Fibroblast of mammary gland (primary cell): ENCODE results near the gene NDUFV1.
"Not testable (repeated sequence)": the region's sequence is repeated elsewhere in the genome, so short reads cannot be mapped to it uniquely, and the experiment has no call there.

Experiments
- DNase-seq: peaks from one replicate; pipeline ENCODE4 v3.0.0-alpha.2; 2010; ENCODE audit warnings: low read depth
- H3K4me3 ChIP-seq: 2 replicates; pipeline ENCODE4 v1.5.1; 2011; ENCODE audit warnings: low read depth, mild to moderate bottlenecking, low read length, moderate library complexity; ENCODE audit not compliant: control insufficient read depth
- CTCF ChIP-seq: conservative IDR thresholded peaks from 2 replicates; pipeline ENCODE4 v1.5.1; 2011; ENCODE audit warnings: low read depth, low read length, inconsistent platforms; ENCODE audit not compliant: control insufficient read depth, insufficient read depth

Gene NDUFV1

GRCh38 chr11:67599149-67599548 lies 7.6 kb upstream of the NDUFV1 start:
- H3K4me3 ChIP-seq: no peak overlapping the region
- DNase-seq: no peak

GRCh38 chr11:67600324-67601029 lies 6.3 kb upstream of the NDUFV1 start:
- no peak for DNase-seq
- H3K4me3 ChIP-seq: no peak overlapping the region
- no peak for TF ChIP-seq CTCF

More at GRCh38 chr11:67599149-67599548, 7.6 kb upstream of the NDUFV1 start:
- no peak for TF ChIP-seq CTCF

- DNase-seq: no peak
- no peak overlapping the region for H3K4me3 ChIP-seq
- no peak for TF ChIP-seq CTCF
These were observed 5.6 kb upstream of the NDUFV1 start for GRCh38 chr11:67601098-67601497.

GRCh38 chr11:67604119-67604518 lies 2.6 kb upstream of the NDUFV1 start:
- not testable (repeated sequence) for DNase-seq, H3K4me3 ChIP-seq

GRCh38 chr11:67604815-67605214 lies 1.9 kb upstream of the NDUFV1 start:
- no peak overlapping the region for H3K4me3 ChIP-seq
- DNase-seq: no peak
- TF ChIP-seq CTCF: no peak

- DNase-seq: no peak
- TF ChIP-seq CTCF: no peak
- no peak overlapping the region for H3K4me3 ChIP-seq
These were observed 1.3 kb upstream of the NDUFV1 start for GRCh38 chr11:67605231-67606011.

- peak overlapping the region; percentile 93 for H3K4me3 ChIP-seq
- TF ChIP-seq CTCF: no peak
- DNase-seq: no peak
These were observed 644 bp upstream of the NDUFV1 start for GRCh38 chr11:67606093-67606491.
